Stimulated activated CD8-positive, alpha-beta memory T cell treated with anti-CD3 and anti-CD28 coated beads, Interleukin-15, amount 100 ng/mL, for 24 hours (primary cell): ENCODE measurements around the gene MUC5AC.

Source experiments
- DNase-seq: peaks from one replicate; pipeline ENCODE4 v3.0.0-alpha.2; 2020; ENCODE audit warnings: low read depth

MUC5AC gene

GRCh38 chr11:1226226-1226985, 68.7 kb downstream of the MUC5AC start:
- no peak for DNase-seq

GRCh38 chr11:1226986-1227550, 69.3 kb downstream of the MUC5AC start:
- no peak for DNase-seq

GRCh38 chr11:1227551-1228100, 69.9 kb downstream of the MUC5AC start:
- DNase-seq, result no peak

- no peak for DNase-seq
These were observed 70.5 kb downstream of the MUC5AC start for GRCh38 chr11:1228101-1228821.

GRCh38 chr11:1228921-1229451, 71.2 kb downstream of the MUC5AC start:
- no peak for DNase-seq

GRCh38 chr11:1229471-1230120, 71.8 kb downstream of the MUC5AC start:
- DNase-seq, result no peak

GRCh38 chr11:1230121-1230455, 72.3 kb downstream of the MUC5AC start:
- DNase-seq, result no peak

GRCh38 chr11:1230456-1231395, 73.0 kb downstream of the MUC5AC start:
- DNase-seq, result no peak

- no peak for DNase-seq
These were observed 73.8 kb downstream of the MUC5AC start for GRCh38 chr11:1231396-1232020.

GRCh38 chr11:1232021-1232882, 74.5 kb downstream of the MUC5AC start:
- DNase-seq, result no peak

- no peak for DNase-seq
These were observed 75.1 kb downstream of the MUC5AC start for GRCh38 chr11:1232883-1233321.

GRCh38 chr11:1233351-1234053, 75.7 kb downstream of the MUC5AC start:
- DNase-seq, result no peak

GRCh38 chr11:1234054-1234720, 76.4 kb downstream of the MUC5AC start:
- DNase-seq, result no peak

GRCh38 chr11:1234771-1235305, 77.1 kb downstream of the MUC5AC start:
- DNase-seq, result no peak

- DNase-seq, result no peak
These were observed 77.7 kb downstream of the MUC5AC start for GRCh38 chr11:1235306-1235900.

- no peak for DNase-seq
These were observed 78.2 kb downstream of the MUC5AC start for GRCh38 chr11:1235901-1236315.

- DNase-seq, result no peak
These were observed 78.8 kb downstream of the MUC5AC start for GRCh38 chr11:1236316-1237127.
